Activated naive CD4-positive, alpha-beta T cell treated with anti-CD3 and anti-CD28 coated beads for 36 hours (primary cell): ENCODE results near the gene C11orf42. TPM values are rescaled to one million over a fixed set of nuclear protein-coding genes. Genes with fewer than 3 reads are reported as not detected.
"Not testable (repeated sequence)": the region's sequence is repeated elsewhere in the genome, so short reads cannot be mapped to it uniquely, and the experiment has no call there.

Experiments
- CTCF ChIA-PET: fragments of 350-600 bp; sonication (Branson Sonifier 250); formaldehyde crosslinking; loops from one replicate; lab custom pipeline; 2021; ENCODE audit warnings: antibody characterized with exemption; lab: Charles Lee
- DNase-seq: peaks from one replicate; pipeline ENCODE4 v3.0.0-alpha.2; 2020
- H3K27ac Mint-ChIP-seq: one replicate; pipeline ENCODE4 v1.8.0; 2021; ENCODE audit warnings: mild to moderate bottlenecking, mixed read lengths
- H3K27me3 Mint-ChIP-seq: one replicate; pipeline ENCODE4 v1.8.0; 2021; ENCODE audit warnings: low read depth, mixed read lengths
- H3K36me3 Mint-ChIP-seq: one replicate; pipeline ENCODE4 v1.8.0; 2021; ENCODE audit warnings: low read depth, mixed read lengths
- H3K4me1 Mint-ChIP-seq: one replicate; pipeline ENCODE4 v1.8.0; 2021; ENCODE audit warnings: low read depth, mixed read lengths
- H3K4me3 Mint-ChIP-seq: one replicate; pipeline ENCODE4 v1.8.0; 2021; ENCODE audit warnings: mild to moderate bottlenecking, moderate library complexity, mixed read lengths
- H3K9me3 Mint-ChIP-seq: one replicate; pipeline ENCODE4 v1.8.0; 2021; ENCODE audit warnings: mixed read lengths
- intact Hi-C: fragments of 100-400 bp; cut with micrococcal nuclease; formaldehyde crosslinking; loops from one replicate; pipeline ENCODE4 v1.15.1; 2023
- total RNA-seq, 2 experiments: library from RNA; stranded (reverse); gene quantifications; one replicate each; pipeline ENCODE4 v1.2.3, GENCODE V29; 2021

C11orf42 gene
- total RNA-seq, 2 experiments from 2014 or later = not detected

GRCh38 chr11:6240781-6241180 is 35.4 kb downstream of the C11orf42 start:
- Mint-ChIP-seq H3K27ac (no peak overlapping the region), H3K36me3 (no peaks in the 10 kb centered on the region), H3K9me3 (no peaks in the 10 kb centered on the region), H3K4me1 (no peaks in the 10 kb centered on the region), H3K4me3 (no peak overlapping the region), H3K27me3 (peaks cover 2% of the 10 kb centered on the region)
- intact Hi-C loops = no loop called here
- no peak for DNase-seq
- CTCF ChIA-PET = interaction anchor here (1.0 to 1.8 kb wide), 3 partner anchors 10 to 120 kb away, joined by 3 to 9 read pairs (median 3); no protein-coding TSS in a partner anchor

- Mint-ChIP-seq H3K4me1 (no peaks in the 10 kb centered on the region), H3K36me3 (no peaks in the 10 kb centered on the region), H3K4me3 (no peak overlapping the region), H3K27ac (no peak overlapping the region), H3K27me3 (peaks cover 2% of the 10 kb centered on the region), H3K9me3 (no peaks in the 10 kb centered on the region)
- no peak for DNase-seq
- CTCF ChIA-PET = interaction anchor here (1.0 to 1.8 kb wide), 2 partner anchors 10 to 120 kb away, joined by 3 to 9 read pairs; no protein-coding TSS in a partner anchor
- intact Hi-C loops = no loop called here
These were observed 36.0 kb downstream of the C11orf42 start for GRCh38 chr11:6241316-6241715.

DNA sequence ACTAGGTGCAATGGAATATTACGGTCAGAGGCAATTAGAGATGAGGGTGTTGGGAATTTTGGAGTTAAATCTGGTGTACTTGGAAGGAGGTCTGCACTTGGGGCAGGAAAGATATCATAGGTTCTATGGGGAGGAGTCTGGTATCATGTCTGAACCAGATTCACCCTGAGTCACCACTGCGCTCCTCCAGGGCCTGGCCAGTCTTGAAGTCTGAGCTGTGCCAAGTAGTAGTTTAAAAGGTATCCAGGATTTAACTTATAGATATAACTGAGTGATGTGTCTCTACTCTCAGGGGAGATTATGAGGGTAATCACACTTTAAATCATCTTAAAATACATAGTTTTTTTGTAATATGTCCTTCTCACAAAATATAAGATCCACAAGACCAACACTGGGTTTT is 40.2 kb downstream of the C11orf42 start:
- Mint-ChIP-seq H3K9me3 (no peaks in the 10 kb centered on the region), H3K4me3 (no peak overlapping the region), H3K4me1 (no peaks in the 10 kb centered on the region), H3K27ac (no peak overlapping the region), H3K36me3 (no peaks in the 10 kb centered on the region), H3K27me3 (peaks cover 2% of the 10 kb centered on the region)
- intact Hi-C loops = no loop called here
- no peak for DNase-seq
- CTCF ChIA-PET = interaction anchor here (1.4 kb wide), 1 partner anchor 108 kb away, joined by 6 read pairs; no protein-coding TSS in a partner anchor

DNA sequence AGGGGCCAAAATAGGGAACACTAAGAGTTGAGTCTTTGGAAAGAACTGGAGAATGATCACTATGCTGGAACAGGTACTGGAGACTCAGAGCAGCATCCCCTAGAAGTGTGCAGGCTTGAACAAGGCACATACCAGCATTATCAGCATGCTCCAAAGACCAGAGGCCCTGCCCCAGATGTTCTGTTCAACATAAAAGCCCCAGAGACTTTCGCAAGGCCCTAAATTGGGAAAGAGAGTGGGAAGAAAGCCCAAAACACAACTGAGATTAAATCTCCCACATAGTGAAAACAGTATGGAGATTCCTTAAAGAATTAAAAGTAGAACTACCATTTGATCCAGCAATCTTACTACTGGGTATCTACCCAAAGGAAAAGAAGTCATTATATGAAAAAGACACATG is 42.9 kb downstream of the C11orf42 start:
- no peaks in the 10 kb centered on the region for H3K4me1 Mint-ChIP-seq
- intact Hi-C loops = no loop called here
- H3K27me3 Mint-ChIP-seq = peaks cover 2% of the 10 kb centered on the region
- H3K9me3 Mint-ChIP-seq = no peaks in the 10 kb centered on the region
- CTCF ChIA-PET = interaction anchor here (0.9 to 5.8 kb wide), 3 partner anchors 12 to 115 kb away, joined by 3 to 67 read pairs (median 42); partner anchors contain the start of genes CAVIN3, CNGA4 and FHIP1B
- no peak for DNase-seq
- no peak overlapping the region for H3K27ac Mint-ChIP-seq
- no peaks in the 10 kb centered on the region for H3K36me3 Mint-ChIP-seq
- no peak overlapping the region for H3K4me3 Mint-ChIP-seq

DNA sequence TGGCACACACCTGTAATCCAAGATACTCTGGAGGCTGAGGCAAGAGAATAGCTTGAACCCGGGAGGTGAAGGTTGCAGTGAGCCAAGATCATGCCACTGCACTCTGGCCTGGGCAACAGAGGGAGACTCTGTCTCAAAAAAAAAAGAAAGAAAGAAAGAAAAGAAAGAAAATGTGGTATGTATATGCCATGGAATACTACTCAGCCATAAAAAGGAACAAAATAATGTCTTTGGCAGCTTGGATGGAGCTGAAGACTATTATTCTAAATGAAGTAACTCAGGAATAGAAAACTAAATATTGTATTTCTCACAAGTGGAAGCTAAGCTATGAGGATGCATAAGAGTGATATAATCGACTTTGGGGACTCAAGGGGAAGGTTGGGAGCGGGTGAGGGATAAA is 43.5 kb downstream of the C11orf42 start:
- H3K4me3 Mint-ChIP-seq, H3K9me3 Mint-ChIP-seq, H3K27me3 Mint-ChIP-seq, H3K27ac Mint-ChIP-seq, H3K4me1 Mint-ChIP-seq, intact Hi-C loops, DNase-seq, H3K36me3 Mint-ChIP-seq: not testable (repeated sequence)
- CTCF ChIA-PET = interaction anchor here (0.9 to 5.8 kb wide), 6 partner anchors 12 to 130 kb away, joined by 3 to 67 read pairs (median 21); partner anchors contain the start of genes CAVIN3, CCKBR, CNGA4 and FHIP1B

DNA sequence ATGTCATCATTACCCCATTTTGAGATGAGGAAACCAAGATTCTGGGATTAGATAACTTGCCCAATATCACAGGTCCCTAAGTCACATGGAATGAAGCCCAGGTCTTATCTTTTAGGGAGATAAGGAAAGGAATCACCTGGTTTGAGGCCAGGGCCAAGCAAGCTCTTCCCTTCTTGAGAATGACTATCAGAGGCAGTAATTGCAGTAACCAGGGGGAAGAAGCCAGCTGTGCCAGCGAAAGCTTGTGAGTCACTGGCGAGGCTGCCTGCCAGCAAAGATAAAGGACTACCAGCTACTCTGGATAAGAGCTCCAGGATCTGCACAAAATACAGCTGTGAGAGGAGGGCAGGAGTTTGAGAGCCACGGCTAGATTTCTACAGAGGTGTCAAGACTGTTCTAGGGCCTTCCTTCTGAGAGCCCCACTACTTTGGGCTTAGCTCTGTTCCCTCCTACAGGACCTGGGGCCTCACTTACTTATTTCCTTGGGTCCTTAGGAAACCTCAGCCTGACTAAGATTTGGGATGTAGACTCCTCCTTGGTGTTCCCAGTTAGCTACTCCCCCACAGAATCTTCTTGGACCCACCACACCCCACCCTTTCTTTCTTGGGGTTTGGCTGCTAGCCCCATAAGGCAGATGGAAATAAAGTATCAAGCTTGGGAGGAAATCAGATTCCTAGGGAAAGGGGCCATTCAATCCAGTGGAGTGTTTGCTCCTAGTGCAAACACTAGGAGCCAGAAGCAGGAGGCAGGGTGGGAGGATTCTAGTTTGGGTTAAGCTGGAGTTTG is 44.6 kb downstream of the C11orf42 start:
- intact Hi-C loops = loop anchor here (5.0 kb wide), 1 partner anchor 192 kb away; the partner anchor contains the start of gene HPX
- Mint-ChIP-seq H3K27ac (no peak overlapping the region), H3K36me3 (no peaks in the 10 kb centered on the region), H3K4me1 (no peaks in the 10 kb centered on the region), H3K4me3 (no peak overlapping the region), H3K9me3 (no peaks in the 10 kb centered on the region), H3K27me3 (no peaks in the 10 kb centered on the region)
- no peak for DNase-seq
- CTCF ChIA-PET = interaction anchor here (0.6 to 5.8 kb wide), 14 partner anchors 9 to 373 kb away, joined by 3 to 105 read pairs (median 6); partner anchors contain the start of genes CAVIN3, CCKBR, CNGA4 and FHIP1B

DNA sequence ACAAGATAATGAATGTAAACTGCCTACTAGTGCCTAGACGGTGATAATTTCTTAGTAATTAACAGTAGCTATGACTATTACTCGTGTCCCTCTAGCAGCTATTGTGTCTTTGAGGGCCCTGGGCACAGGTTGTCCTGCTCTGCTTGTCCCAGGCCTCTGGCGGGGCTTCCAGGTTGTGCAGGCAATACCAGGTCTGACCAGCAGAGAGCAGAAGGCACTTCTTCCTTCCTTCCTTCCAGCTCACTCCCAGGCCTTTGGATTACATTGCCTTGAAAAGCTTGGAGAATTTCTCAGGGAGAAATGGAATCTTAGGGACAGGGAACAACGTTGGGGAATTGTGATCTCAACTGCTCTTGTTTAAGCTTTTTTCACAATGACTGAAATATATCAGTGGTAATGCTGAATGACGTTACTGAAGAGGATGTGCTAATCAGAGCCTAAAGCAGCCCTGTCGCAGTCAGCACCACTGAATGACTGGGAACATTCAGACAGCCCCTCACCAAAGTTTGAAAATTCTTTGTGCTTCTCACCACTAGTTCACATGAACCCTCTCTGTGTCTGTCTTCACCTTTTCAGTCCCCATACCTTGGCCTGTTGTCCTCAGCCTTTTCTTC is 45.9 kb downstream of the C11orf42 start:
- no peak overlapping the region for H3K4me3 Mint-ChIP-seq
- no peak overlapping the region for H3K27ac Mint-ChIP-seq
- no peaks in the 10 kb centered on the region for H3K36me3 Mint-ChIP-seq
- intact Hi-C loops = loop anchor here (1.0 to 5.0 kb wide), 4 partner anchors 47 to 191 kb away; partner anchors contain the start of gene HPX
- CTCF ChIA-PET = interaction anchor here (0.8 to 5.8 kb wide), 20 partner anchors 8 to 296 kb away, joined by 3 to 105 read pairs (median 4); partner anchors contain the start of genes C11orf42, CAVIN3, CCKBR and CNGA4
- H3K4me1 Mint-ChIP-seq = no peaks in the 10 kb centered on the region
- no peaks in the 10 kb centered on the region for H3K9me3 Mint-ChIP-seq
- no peaks in the 10 kb centered on the region for H3K27me3 Mint-ChIP-seq
- DNase-seq = peak; percentile 73

- intact Hi-C loops = loop anchor here (1.0 to 5.0 kb wide), 4 partner anchors 46 to 190 kb away; partner anchors contain the start of gene HPX
- DNase-seq = no peak
- no peak overlapping the region for H3K27ac Mint-ChIP-seq
- CTCF ChIA-PET = interaction anchor here (1.1 to 5.8 kb wide), 13 partner anchors 9 to 191 kb away, joined by 3 to 105 read pairs (median 9); partner anchors contain the start of genes CAVIN3, CCKBR, CNGA4 and FHIP1B
- no peaks in the 10 kb centered on the region for H3K4me1 Mint-ChIP-seq
- no peak overlapping the region for H3K4me3 Mint-ChIP-seq
- H3K27me3 Mint-ChIP-seq = no peaks in the 10 kb centered on the region
- no peaks in the 10 kb centered on the region for H3K9me3 Mint-ChIP-seq
- no peaks in the 10 kb centered on the region for H3K36me3 Mint-ChIP-seq
These were observed 46.7 kb downstream of the C11orf42 start for GRCh38 chr11:6251990-6252473.

DNA sequence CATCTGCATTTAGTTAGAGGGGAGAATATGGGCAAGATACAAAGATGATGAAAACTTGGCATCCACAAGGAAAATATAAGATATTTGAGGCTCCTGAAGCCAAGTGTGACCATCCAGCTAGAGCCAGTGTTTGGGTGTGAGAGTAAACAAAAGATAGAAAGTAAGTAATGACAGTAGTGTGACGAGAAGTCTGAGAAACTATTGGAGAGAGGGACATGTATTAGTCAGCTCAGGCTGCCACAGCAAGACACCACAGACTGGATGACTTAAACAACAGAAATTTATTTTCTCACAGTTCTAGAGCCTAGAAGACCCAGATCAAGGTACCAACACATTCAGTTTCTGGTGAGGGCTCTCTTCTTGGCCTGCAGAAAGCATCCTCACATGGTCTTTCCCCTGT is 47.8 kb downstream of the C11orf42 start:
- Mint-ChIP-seq H3K9me3 (no peaks in the 10 kb centered on the region), H3K36me3 (no peaks in the 10 kb centered on the region), H3K4me1 (no peaks in the 10 kb centered on the region), H3K27me3 (peaks cover 2% of the 10 kb centered on the region), H3K4me3 (no peak overlapping the region), H3K27ac (no peak overlapping the region)
- intact Hi-C loops = loop anchor here (5.0 kb wide), 1 partner anchor 189 kb away; the partner anchor contains the start of gene HPX
- CTCF ChIA-PET = interaction anchor here (0.6 to 5.8 kb wide), 6 partner anchors 29 to 109 kb away, joined by 3 to 105 read pairs (median 35); partner anchors contain the start of gene CAVIN3
- no peak for DNase-seq

- H3K4me3 Mint-ChIP-seq = no peak overlapping the region
- CTCF ChIA-PET = interaction anchor here (0.7 to 2.0 kb wide), 4 partner anchors 9 to 1882 kb away, joined by 3 to 6 read pairs (median 3); no protein-coding TSS in a partner anchor
- H3K4me1 Mint-ChIP-seq = no peaks in the 10 kb centered on the region
- peaks cover 7% of the 10 kb centered on the region for H3K27me3 Mint-ChIP-seq
- H3K9me3 Mint-ChIP-seq = no peaks in the 10 kb centered on the region
- no peaks in the 10 kb centered on the region for H3K36me3 Mint-ChIP-seq
- intact Hi-C loops = loop anchor here (2.0 kb wide), 2 partner anchors 63 to 95 kb away; partner anchors contain the start of gene CAVIN3
- DNase-seq = no peak
- no peak overlapping the region for H3K27ac Mint-ChIP-seq
These were observed 52.8 kb downstream of the C11orf42 start for GRCh38 chr11:6258141-6258540.

DNA sequence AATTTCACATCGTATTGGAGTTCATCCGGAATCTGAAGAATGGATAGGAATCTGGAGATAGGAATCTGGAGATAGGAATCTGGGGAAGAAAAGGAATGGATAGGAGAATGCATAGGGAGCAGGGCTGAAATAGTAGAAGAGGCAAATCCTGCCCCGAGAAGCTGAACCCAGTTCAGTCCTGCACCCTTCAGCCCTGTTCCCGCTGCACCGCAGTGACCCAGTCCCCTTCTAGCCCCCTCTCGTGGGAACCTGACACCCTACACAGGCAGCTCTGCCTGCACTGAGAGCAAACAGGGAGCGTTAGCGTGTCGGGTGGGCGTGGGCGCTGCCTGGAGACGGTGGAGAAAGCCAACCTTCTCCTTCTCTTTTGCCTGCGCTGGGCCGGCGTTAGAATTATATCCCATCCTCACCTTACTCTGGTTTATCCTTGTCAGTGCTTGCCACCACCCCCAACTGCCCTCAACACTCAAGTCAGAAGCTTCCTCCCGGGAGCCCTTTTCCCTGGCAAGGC is 53.3 kb downstream of the C11orf42 start:
- DNase-seq = peak; percentile 13
- CTCF ChIA-PET = interaction anchor here (0.6 to 1.0 kb wide), 4 partner anchors 9 to 1882 kb away, joined by 3 read pairs; no protein-coding TSS in a partner anchor
- Mint-ChIP-seq H3K36me3 (no peaks in the 10 kb centered on the region), H3K4me3 (no peak overlapping the region), H3K9me3 (no peaks in the 10 kb centered on the region), H3K27me3 (peaks cover 7% of the 10 kb centered on the region), H3K4me1 (no peaks in the 10 kb centered on the region), H3K27ac (no peak overlapping the region)
- intact Hi-C loops = loop anchor here (1.0 to 2.0 kb wide), 3 partner anchors 23 to 94 kb away; partner anchors contain the start of gene CAVIN3
